GM12878 (cell line): ENCODE results near the gene CHST8. TPM values are rescaled to one million over a fixed set of nuclear protein-coding genes. Genes with fewer than 3 reads are reported as not detected.

Source experiments
- ATAC-seq: fragments of 200-7000 bp; cut with Tn5 transposase; 3 replicates; pipeline ENCODE4 v1.9.1; 2020; ENCODE audit warnings: mild to moderate bottlenecking, moderate library complexity
- BruUV-seq: library from RNA; stranded (reverse); fragments of 400-500 nt; replicated peaks from 2 replicates; lab custom pipeline; 2021; lab: Mats Ljungman, UMichigan
- CTCF ChIA-PET: fragments of 300-600 bp; sonication (Branson Sonifier 250); formaldehyde crosslinking; extraction: SDS; loops from one replicate; lab custom pipeline; 2021; ENCODE audit warnings: inconsistent platforms; lab: Yijun Ruan, JAX
- POLR2A ChIA-PET: fragments of 350-600 bp; formaldehyde crosslinking; extraction: SDS; loops from one replicate; lab custom pipeline; 2021; ENCODE audit warnings: inconsistent platforms; lab: Charles Lee
- RAD21 ChIA-PET: fragments of 300-600 bp; sonication (Branson Sonifier 250); formaldehyde crosslinking; loops from one replicate; lab custom pipeline; 2023; ENCODE audit warnings: antibody characterized with exemption; ENCODE audit not compliant: unreplicated experiment; lab: Charles Lee
- SMC1A ChIA-PET: fragments of 300-600 bp; sonication (Branson Sonifier 250); formaldehyde crosslinking; loops from one replicate; lab custom pipeline; 2023; ENCODE audit not compliant: unreplicated experiment, uncharacterized antibody; lab: Charles Lee
- DNase-seq: peaks from one replicate; pipeline ENCODE4 v3.0.0-alpha.2; 2011; ENCODE audit warnings: low read depth, low spot score
- FAIRE-seq: peaks from 3 replicates; lab custom pipeline; 2011; peaks lifted over from hg19 to GRCh38; lab: Jason Lieb, UNC
- H2AFZ ChIP-seq: 2 replicates; pipeline ENCODE4 v1.6.0; 2011; ENCODE audit warnings: low read depth, low read length, control low read depth; ENCODE audit not compliant: control insufficient read depth
- H3K27ac ChIP-seq: 2 replicates; pipeline ENCODE4 v1.5.1; 2011; ENCODE audit warnings: control low read depth; ENCODE audit not compliant: control insufficient read depth, insufficient read depth
- H3K27me3 ChIP-seq, 2 experiments: replicated peaks in 1 of 2; 2 replicates each; pipeline versions ENCODE4 v1.6.0 to v1.6.1; 2011; ENCODE audit warnings: low read length in 1 of 2; ENCODE audit not compliant: control insufficient read depth in 2 of 2, insufficient read depth in 2 of 2
- H3K36me3 ChIP-seq, 2 experiments: 2 replicates each; pipeline ENCODE4 v1.5.1; 2011; ENCODE audit warnings: low read length in 1 of 2; ENCODE audit not compliant: control insufficient read depth in 2 of 2, insufficient read depth in 2 of 2
- H3K4me1 ChIP-seq: 2 replicates; pipeline ENCODE4 v1.6.1; 2011; ENCODE audit warnings: mild to moderate bottlenecking, low read length, moderate library complexity, mixed read lengths; ENCODE audit not compliant: control insufficient read depth, insufficient read depth
- H3K4me2 ChIP-seq: 2 replicates; pipeline ENCODE4 v1.6.0; 2011; ENCODE audit warnings: control low read depth; ENCODE audit not compliant: control insufficient read depth, insufficient read depth
- H3K4me3 ChIP-seq: fragments of 200-600 bp; sonication (generic); 2 replicates; pipeline ENCODE4 v1.5.1; 2016
- H3K79me2 ChIP-seq: 2 replicates; pipeline ENCODE4 v1.6.0; 2011; ENCODE audit warnings: low read length; ENCODE audit not compliant: control insufficient read depth, insufficient read depth
- H3K9ac ChIP-seq: 2 replicates; pipeline ENCODE4 v1.8.0; 2011; ENCODE audit warnings: low read length, control low read depth, mixed read lengths; ENCODE audit not compliant: control insufficient read depth, insufficient read depth
- H3K9me3 ChIP-seq: replicated peaks from 3 replicates; pipeline ENCODE4 v1.5.1; 2011; ENCODE audit warnings: mild to moderate bottlenecking, low read length; ENCODE audit not compliant: control insufficient read depth, insufficient read depth
- H4K20me1 ChIP-seq: 2 replicates; pipeline ENCODE4 v1.6.0; 2011; ENCODE audit not compliant: control insufficient read depth, insufficient read depth
- ATF3 ChIP-seq: IDR thresholded peaks from 2 replicates; pipeline ENCODE4 v1.6.1; 2011; ENCODE audit warnings: low read depth, mild to moderate bottlenecking, low read length, moderate library complexity, borderline replicate concordance; ENCODE audit errors: extremely low read depth
- CBX5 ChIP-seq: sonication (generic); IDR thresholded peaks from 2 replicates; pipeline ENCODE4 v1.6.1; 2016; ENCODE audit warnings: low read depth, moderate library complexity, mild to moderate bottlenecking, inconsistent platforms
- CEBPZ ChIP-seq: fragments of 150-350 bp; IDR thresholded peaks from 2 replicates; pipeline ENCODE4 v1.6.1; 2016; ENCODE audit warnings: low read depth, low read length
- IRF4 ChIP-seq: IDR thresholded peaks from 2 replicates; pipeline ENCODE4 v1.6.1; 2011; ENCODE audit warnings: low read depth, low read length
- KDM1A ChIP-seq: fragments of 200-600 bp; sonication (generic); IDR thresholded peaks from 2 replicates; pipeline ENCODE4 v1.6.1; 2016; ENCODE audit warnings: borderline replicate concordance
- MXI1 ChIP-seq: fragments of 150-350 bp; IDR thresholded peaks from 2 replicates; pipeline ENCODE4 v1.6.1; 2011; ENCODE audit warnings: low read depth, mild to moderate bottlenecking, inconsistent platforms, low read length, improper control_type of control experiment
- NR2C2 ChIP-seq: IDR thresholded peaks from 2 replicates; pipeline ENCODE4 v1.6.1; 2011; ENCODE audit warnings: borderline replicate concordance, low read depth; ENCODE audit not compliant: control insufficient read depth, insufficient read length
- PBX3 ChIP-seq: IDR thresholded peaks from 2 replicates; pipeline ENCODE4 v1.6.1; 2011; ENCODE audit warnings: mild to moderate bottlenecking, low read depth, low read length, moderate library complexity; ENCODE audit not compliant: insufficient replicate concordance
- RBBP5 ChIP-seq: fragments of 200-600 bp; sonication (generic); conservative IDR thresholded peaks from 2 replicates; pipeline ENCODE4 v1.6.1; 2016
- RELA ChIP-seq: fragments of 450-650 bp; IDR thresholded peaks from 2 replicates; pipeline ENCODE4 v1.8.0; 2014; ENCODE audit warnings: borderline replicate concordance; ENCODE audit not compliant: partially characterized antibody
- SMAD1 ChIP-seq: fragments of 450-650 bp; IDR thresholded peaks from 2 replicates; pipeline ENCODE4 v1.6.1; 2018; ENCODE audit warnings: mild to moderate bottlenecking, low read depth; ENCODE audit not compliant: partially characterized antibody
- SMC3 ChIP-seq: IDR thresholded peaks from 2 replicates; pipeline ENCODE4 v1.6.1; 2011; ENCODE audit warnings: low read length, improper control_type of control experiment, borderline replicate concordance
- SPI1 ChIP-seq: IDR thresholded peaks from 2 replicates; pipeline ENCODE4 v1.6.1; 2011; ENCODE audit warnings: low read depth, mild to moderate bottlenecking, low read length, moderate library complexity, borderline replicate concordance; ENCODE audit not compliant: insufficient read depth
- TCF7 ChIP-seq: IDR thresholded peaks from 2 replicates; pipeline ENCODE4 v1.6.1; 2014; ENCODE audit warnings: antibody characterized with exemption, borderline replicate concordance
- YBX1 ChIP-seq: fragments of 450-650 bp; IDR thresholded peaks from 2 replicates; pipeline ENCODE4 v1.6.1; 2016; ENCODE audit warnings: antibody characterized with exemption
- ZBED1 ChIP-seq: IDR thresholded peaks from 2 replicates; pipeline ENCODE4 v1.6.1; 2016; ENCODE audit warnings: borderline replicate concordance
- ZNF274 ChIP-seq: IDR thresholded peaks from one replicate; pipeline ENCODE4 v1.8.0; 2011; ENCODE audit not compliant: insufficient read length, insufficient read depth
- ZNF384 ChIP-seq: IDR thresholded peaks from 2 replicates; pipeline ENCODE4 v1.6.1; 2012; ENCODE audit warnings: low read depth, mild to moderate bottlenecking, low read length, improper control_type of control experiment, borderline replicate concordance
- WGBS: methylation state at CpG from one replicate; pipeline ENCODE4 v1.1.6; 2016; ENCODE audit warnings: low lambda C conversion rate; ENCODE audit not compliant: insufficient replicate concordance, insufficient coverage; ENCODE audit errors: missing lambda C conversion rate; 5-methylcytosine and 5-hydroxymethylcytosine counted together
- in situ Hi-C: fragments of 300-500 bp; cut with MboI; formaldehyde crosslinking; loops from 9 replicates; pipeline ENCODE4 v1.14.3; 2018; ENCODE audit warnings: mixed read lengths
- intact Hi-C: fragments of 100-400 bp; cut with micrococcal nuclease; formaldehyde crosslinking; loops from one replicate; pipeline ENCODE4 v1.14.2; 2022; ENCODE audit not compliant: unreplicated experiment
- polyA plus RNA-seq, 11 experiments: library from polyadenylated mRNA; depleted of rRNA in 4 of 11; unstranded in 6 of 11; stranded (reverse) in 5 of 11; fragments of >200 nt; fragmentation: Nextera tagmentation in 4 of 11; fragmentation: Illumina TruSeq in 1 of 11; extraction: Ambion mirVana in 4 of 11; extraction: Trizol in 1 of 11; gene quantifications; 1 replicate in 1 of 11; 2 replicates in 10 of 11; pipeline versions ENCODE4 v1.2.1 to v1.2.3, GENCODE V29; 2011 to 2016; ENCODE audit warnings: inconsistent platforms in 2 of 11, missing spikeins in 2 of 11, low read depth in 1 of 11
- total RNA-seq, 4 experiments: library from RNA; depleted of rRNA in 3 of 4; stranded (reverse); fragments of >200 nt in 3 of 4; fragmentation: Illumina TruSeq in 1 of 4; extraction: Trizol in 1 of 4; gene quantifications; 2 replicates each; pipeline versions ENCODE4 v1.2.1 to v1.2.3, GENCODE V29; 2013 to 2021

Gene CHST8
- total and polyA plus RNA-seq, 10 of the 15 experiments (the other 5 are each of a cell fraction or from before 2014, with no cell fraction given): 0.06 TPM; not detected in 9

GRCh38 chr19:33684538-33685232 is 62.9 kb downstream of the CHST8 start:
- ChIA-PET POLR2A (no interaction called here), RAD21 (interaction anchor here (0.5 kb wide), 1 partner anchor 759 kb away, joined by 3 read pairs; no protein-coding TSS in a partner anchor), SMC1A (no interaction called here), CTCF (no interaction called here)
- no peak for TF ChIP-seq TCF7
- TF ChIP-seq KDM1A: no peak
- no peak for TF ChIP-seq ZNF384
- no peak for TF ChIP-seq IRF4
- no peak for TF ChIP-seq SPI1
- no peak for TF ChIP-seq ZBED1
- TF ChIP-seq RBBP5: no peak
- no peak for TF ChIP-seq YBX1
- no peak for TF ChIP-seq RELA
- TF ChIP-seq SMAD1: no peak
- TF ChIP-seq CEBPZ: no peak
- no peak for TF ChIP-seq SMC3
- no peak for TF ChIP-seq MXI1
- TF ChIP-seq PBX3: no peak
- TF ChIP-seq ZNF274: no peak
- TF ChIP-seq ATF3: no peak
- no peak for TF ChIP-seq NR2C2
- no peak for TF ChIP-seq CBX5
- Histone ChIP-seq H3K9ac (no peak overlapping the region), H3K79me2 (no peaks in the 10 kb centered on the region), H3K4me2 (no peak overlapping the region), H3K4me3 (no peak overlapping the region), H3K9me3 (no peaks in the 10 kb centered on the region), H4K20me1 (no peaks in the 10 kb centered on the region), H3K36me3 (no peaks in the 10 kb centered on the region), H3K27ac (no peak overlapping the region), H3K27me3 (peaks cover 0 to 2% of the 10 kb centered on the region in 2 experiments; a peak in 1 of 4 replicates), H2AFZ (no peak overlapping the region), H3K4me1 (no peaks in the 10 kb centered on the region)
- no peak for FAIRE-seq
- WGBS: 26% methylated on average over 36 of the region's 42 CpGs
- no peak for DNase-seq
- in situ Hi-C loops: no loop called here
- intact Hi-C loops: no loop called here
- no TSS peak for BruUV-seq
- no peak for ATAC-seq
